ENCODE measurements around the gene PPP4R4. TPM values are rescaled to one million over a fixed set of nuclear protein-coding genes. Genes with fewer than 3 reads are reported as not detected.

The PPP4R4 gene
- total RNA-seq, 1 donor from 2014 or later, result 1.9 TPM

GRCh38 chr14:94313991-94314655 is 140.0 kb downstream of the PPP4R4 start:
- Mint-ChIP-seq H3K9me3 (no peaks in the 10 kb centered on the region), H3K4me3 (no peak overlapping the region), H3K36me3 (no peaks in the 10 kb centered on the region), H3K27me3 (no peaks in the 10 kb centered on the region), H3K27ac (no peak overlapping the region), H3K4me1 (ENCODE audit: unreplicated experiment) (no peaks in the 10 kb centered on the region)
- DNase-seq (ENCODE audit: extremely low spot score, unreplicated experiment), result no peak
- TF ChIP-seq CTCF (conservative IDR thresholded peaks at IDR 0.05), result no peak

- H3K9me3 Mint-ChIP-seq, result no peaks in the 10 kb centered on the region
- DNase-seq (ENCODE audit: extremely low spot score, unreplicated experiment), result no peak
- no peak overlapping the region for H3K27ac Mint-ChIP-seq
- no peak for TF ChIP-seq CTCF (conservative IDR thresholded peaks at IDR 0.05)
- H3K27me3 Mint-ChIP-seq, result no peaks in the 10 kb centered on the region
- H3K4me1 Mint-ChIP-seq (ENCODE audit: unreplicated experiment), result no peaks in the 10 kb centered on the region
- no peak overlapping the region for H3K4me3 Mint-ChIP-seq
- H3K36me3 Mint-ChIP-seq, result no peaks in the 10 kb centered on the region
Observed at GRCh38 chr14:94314890-94315289, 140.8 kb downstream of the PPP4R4 start.

- no peaks in the 10 kb centered on the region for H3K9me3 Mint-ChIP-seq
- no peak overlapping the region for H3K27ac Mint-ChIP-seq
- no peak for DNase-seq (ENCODE audit: extremely low spot score, unreplicated experiment)
- H3K36me3 Mint-ChIP-seq, result no peaks in the 10 kb centered on the region
- H3K27me3 Mint-ChIP-seq, result no peaks in the 10 kb centered on the region
- no peak for TF ChIP-seq CTCF (conservative IDR thresholded peaks at IDR 0.05)
- H3K4me1 Mint-ChIP-seq (ENCODE audit: unreplicated experiment), result no peaks in the 10 kb centered on the region
- H3K4me3 Mint-ChIP-seq, result no peak overlapping the region
Observed at GRCh38 chr14:94316692-94317091, 142.6 kb downstream of the PPP4R4 start.

DNA sequence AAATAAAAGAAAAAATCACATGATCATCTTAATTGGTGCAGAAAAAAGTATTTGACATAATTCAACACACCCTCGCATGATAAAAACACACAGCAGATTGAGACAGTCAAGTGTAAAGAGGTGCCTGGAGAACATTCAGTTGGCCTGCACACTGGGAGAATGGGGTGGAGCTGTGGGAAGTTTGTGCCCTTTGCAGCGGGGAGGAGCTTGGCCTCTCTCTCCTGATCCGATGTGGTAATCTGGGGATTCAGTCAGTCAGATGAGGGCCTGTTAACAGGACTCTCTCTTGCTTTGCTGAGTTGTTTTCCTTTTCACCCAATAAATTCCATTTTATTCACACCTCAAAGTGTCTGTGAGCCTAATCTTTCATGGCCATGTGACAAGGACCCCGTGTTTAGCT is 143.1 kb downstream of the PPP4R4 start:
- H3K9me3 Mint-ChIP-seq, result no peaks in the 10 kb centered on the region
- TF ChIP-seq CTCF (conservative IDR thresholded peaks at IDR 0.05), result no peak
- H3K4me1 Mint-ChIP-seq (ENCODE audit: unreplicated experiment), result no peaks in the 10 kb centered on the region
- H3K4me3 Mint-ChIP-seq, result no peak overlapping the region
- H3K36me3 Mint-ChIP-seq, result no peaks in the 10 kb centered on the region
- DNase-seq (ENCODE audit: extremely low spot score, unreplicated experiment), result no peak
- no peaks in the 10 kb centered on the region for H3K27me3 Mint-ChIP-seq
- H3K27ac Mint-ChIP-seq, result no peak overlapping the region

GRCh38 chr14:94320243-94320642 is 146.1 kb downstream of the PPP4R4 start:
- no peak overlapping the region for H3K4me3 Mint-ChIP-seq
- no peaks in the 10 kb centered on the region for H3K27me3 Mint-ChIP-seq
- no peak for TF ChIP-seq CTCF (conservative IDR thresholded peaks at IDR 0.05)
- no peaks in the 10 kb centered on the region for H3K4me1 Mint-ChIP-seq (ENCODE audit: unreplicated experiment)
- no peak overlapping the region for H3K27ac Mint-ChIP-seq
- DNase-seq (ENCODE audit: extremely low spot score, unreplicated experiment), result no peak
- H3K36me3 Mint-ChIP-seq, result no peaks in the 10 kb centered on the region
- no peaks in the 10 kb centered on the region for H3K9me3 Mint-ChIP-seq

Data from type B pancreatic cell (in vitro differentiated cells).